Activated CD4-positive, CD25-positive, alpha-beta regulatory T cell treated with anti-CD3 and anti-CD28 coated beads, Interleukin-2, amount 50 U/mL, for 24 hours (primary cell): ENCODE results near the gene RAB3A.

Experiments
- ATAC-seq, 2 donors: fragments of 150-1000 bp; cut with Tn5 transposase; one replicate each; pipeline ENCODE4 v1.10.0; 2021; ENCODE audit warnings: mild to moderate bottlenecking in 1 of 2, moderate library complexity in 1 of 2

RAB3A gene

GRCh38 chr19:18203863-18204393 lies at the start of gene RAB3A:
Gene RAB3A, minus strand, starts transcription at chr19:18204042. Its CDS starts 1,302 bp downstream, at chr19:18202740.
- ATAC-seq: peak; percentile 90 to 92

- ATAC-seq: no peak
Observed at GRCh38 chr19:18253130-18253529, 49.3 kb upstream of the RAB3A start.

GRCh38 chr19:18252370-18252717 lies 48.5 kb upstream of the RAB3A start:
- no peak for ATAC-seq

- ATAC-seq: peak; percentile 75 to 92
Observed at GRCh38 chr19:18251587-18252369, 47.9 kb upstream of the RAB3A start.

GRCh38 chr19:18249834-18250233 lies 46.0 kb upstream of the RAB3A start:
- no peak for ATAC-seq

GRCh38 chr19:18245297-18245696 lies 41.5 kb upstream of the RAB3A start:
- ATAC-seq: no peak

- no peak for ATAC-seq
Observed at GRCh38 chr19:18239303-18239702, 35.5 kb upstream of the RAB3A start.

- ATAC-seq: no peak
Observed at GRCh38 chr19:18234194-18234593, 30.4 kb upstream of the RAB3A start.

GRCh38 chr19:18233224-18233825 lies 29.5 kb upstream of the RAB3A start:
- peak in 1 of 2 donors; percentile 33 for ATAC-seq

GRCh38 chr19:18232540-18233223 lies 28.8 kb upstream of the RAB3A start:
- no peak for ATAC-seq

- no peak for ATAC-seq
Observed at GRCh38 chr19:18231775-18232174, 27.9 kb upstream of the RAB3A start.

GRCh38 chr19:18230941-18231734 lies 27.3 kb upstream of the RAB3A start:
- no peak for ATAC-seq

GRCh38 chr19:18229915-18230314 lies 26.1 kb upstream of the RAB3A start:
- ATAC-seq: no peak

- ATAC-seq: no peak
Observed at GRCh38 chr19:18229474-18229873, 25.6 kb upstream of the RAB3A start.

GRCh38 chr19:18227781-18228271 lies 24.0 kb upstream of the RAB3A start:
- no peak for ATAC-seq

- no peak for ATAC-seq
Observed at GRCh38 chr19:18226956-18227780, 23.3 kb upstream of the RAB3A start.

GRCh38 chr19:18225702-18226468 lies 22.0 kb upstream of the RAB3A start, which contains the start of gene PDE4C:
Gene PDE4C, minus strand, starts transcription at chr19:18226438. Its CDS starts 23 bp downstream, at chr19:18226415.
- no peak for ATAC-seq

- ATAC-seq: no peak
Observed at GRCh38 chr19:18225355-18225701, 21.5 kb upstream of the RAB3A start.

GRCh38 chr19:18224525-18225354 lies 20.9 kb upstream of the RAB3A start:
- peak; percentile 96 to 98 for ATAC-seq
